Measurements from ENCODE around the gene SFT2D3.

The SFT2D3 gene

GRCh38 chr2:127754186-127754585 lies 52.9 kb downstream of the SFT2D3 start:
- DNase-seq: no peak

Measured in CD4-positive, alpha-beta T cell treated with Interleukin-1 beta for 1 hour (primary cell).